OCI-LY3 (cell line): Measurements from ENCODE around the gene RXRA.

Experiments
- CTCF ChIP-seq: fragments of 200-600, 300-600 bp; sonication (generic); IDR thresholded peaks from 2 replicates; pipeline ENCODE4 v1.5.1; 2014; ENCODE audit warnings: antibody characterized with exemption, low read length, low read depth
- EZH2phosphoT487 ChIP-seq: fragments of 200-600 bp; shearing (Covaris generic); IDR thresholded peaks from 2 replicates; pipeline ENCODE4 v1.6.1; 2018; ENCODE audit warnings: antibody characterized with exemption, mixed run types, low read depth

DNA sequence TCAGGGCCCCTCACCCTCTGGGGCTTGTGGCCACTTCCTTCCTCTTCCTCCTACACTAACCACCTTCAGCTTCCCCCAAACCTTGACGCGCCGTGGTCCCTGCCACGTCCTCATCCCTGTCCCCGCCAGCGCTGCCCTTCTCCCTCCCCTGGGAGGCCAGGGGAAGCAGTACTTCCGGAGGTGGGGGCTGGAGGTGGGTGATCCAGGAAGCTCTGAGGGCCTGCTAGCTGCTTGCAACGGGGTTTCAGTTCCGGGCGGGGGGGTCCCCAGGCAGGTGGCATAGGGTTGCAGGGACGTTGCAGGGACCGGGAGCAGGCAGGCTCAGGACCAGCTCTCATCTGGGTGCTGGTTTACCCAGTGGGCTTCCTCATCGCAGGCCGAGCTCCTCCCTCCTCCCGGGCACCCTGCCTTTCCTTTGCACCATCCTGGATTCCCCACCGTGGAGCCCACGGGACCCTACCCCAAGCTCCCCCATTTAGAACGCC, 70.0 kb downstream of the RXRA start:
- TF ChIP-seq CTCF (no peak), EZH2phosphoT487 (no peak)
